Activated effector memory CD4-positive, alpha-beta T cell treated with Interleukin-2 at 50 U/mL for 16 hours (primary cell): ENCODE results near the gene THY1.

Experiments used
- DNase-seq: peaks from one replicate; pipeline ENCODE4 v3.0.0-alpha.2; 2020

The THY1 gene

DNA sequence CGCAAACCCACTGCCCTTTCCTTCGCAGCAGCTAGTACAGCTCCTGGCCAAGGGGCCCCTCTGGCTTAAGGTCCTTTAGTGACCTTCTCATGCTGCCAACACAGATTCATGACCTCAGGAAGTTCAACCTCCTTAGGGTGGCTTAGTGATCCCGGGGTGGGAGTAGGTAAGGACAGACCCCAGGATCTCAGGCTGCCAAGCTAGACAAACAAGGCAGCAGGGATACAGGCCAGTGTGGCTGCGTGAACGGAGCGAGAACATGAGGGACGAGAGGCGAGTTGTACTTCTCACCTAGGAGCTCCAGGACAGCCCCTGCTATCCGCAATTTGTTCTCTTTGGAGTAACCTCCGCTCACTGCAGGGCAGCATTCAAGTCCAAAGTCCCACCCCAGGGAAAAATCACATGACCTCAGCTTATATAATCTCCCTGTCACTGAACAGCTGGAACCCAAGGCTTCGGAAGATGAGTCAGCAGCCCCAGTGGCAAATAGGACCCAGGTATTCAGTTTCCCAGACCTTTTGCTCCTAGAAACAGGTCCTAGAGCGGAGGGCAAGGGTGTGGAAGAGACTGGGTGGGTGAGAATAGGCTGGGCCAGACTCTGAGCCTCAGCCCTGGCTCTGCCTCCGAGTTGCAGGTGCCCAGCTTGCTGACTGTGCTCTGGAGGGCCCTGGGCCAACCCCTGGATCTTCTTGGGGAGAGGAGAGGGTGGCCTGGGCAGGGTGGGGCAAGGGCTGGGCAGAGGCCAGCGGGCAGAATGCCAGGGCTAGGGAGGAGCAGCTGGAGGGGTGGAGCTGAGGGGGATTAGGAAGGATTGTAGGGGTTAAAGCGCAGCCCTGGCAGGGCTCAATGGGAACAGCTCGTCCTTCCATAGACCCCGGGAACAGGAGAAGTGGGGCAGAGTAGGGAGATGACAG, 54.6 kb downstream of the THY1 start:
- no peak for DNase-seq

- DNase-seq, result no peak
These were observed 55.3 kb downstream of the THY1 start for GRCh38 chr11:119367661-119368120.
